ENCODE measurements around the gene PRDM16.

PRDM16 gene

DNA sequence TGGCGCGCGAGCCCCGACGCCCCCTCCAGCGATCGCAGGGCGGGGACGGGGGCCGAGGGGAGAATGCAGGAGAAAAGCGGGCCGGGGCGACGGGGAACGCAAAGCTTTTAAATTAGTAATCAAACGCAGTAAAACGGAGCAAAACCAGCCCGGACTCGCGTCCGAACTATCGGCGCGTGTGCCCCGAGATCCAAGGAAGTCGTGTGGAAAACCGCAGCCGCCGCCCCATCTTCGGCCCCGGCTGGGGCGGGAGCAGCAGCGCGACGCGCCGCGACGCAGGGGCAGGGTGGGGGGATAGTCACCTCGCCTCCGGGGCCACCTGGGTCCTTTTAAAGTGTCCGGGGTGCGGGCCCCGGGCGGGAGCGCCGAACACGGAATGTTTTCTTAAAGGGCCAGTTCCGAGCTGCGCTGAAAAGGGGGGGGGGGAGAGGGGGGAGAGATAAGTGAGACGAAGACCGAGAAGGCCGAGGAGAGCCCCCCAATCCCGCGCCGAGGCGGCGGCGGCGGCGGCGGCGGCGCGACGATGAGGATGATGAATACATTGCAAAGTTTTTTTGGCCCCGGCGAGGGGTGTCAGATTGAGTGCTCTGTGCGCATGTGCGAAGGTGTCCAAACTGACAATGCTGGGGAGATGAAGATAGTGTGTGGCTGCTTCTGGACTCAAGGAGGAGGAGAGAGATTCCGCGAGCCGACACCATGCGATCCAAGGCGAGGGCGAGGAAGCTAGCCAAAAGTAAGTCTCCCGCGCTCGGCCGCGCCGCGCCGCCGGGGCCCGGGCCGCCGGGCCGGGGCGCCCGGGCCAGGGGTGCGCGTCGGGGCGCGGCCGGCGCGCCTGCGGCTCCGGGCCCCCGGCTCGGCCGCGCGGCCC lies at the start of gene PRDM16:
Gene PRDM16, plus strand, starts transcription at position 640 of the 868 bp plus-strand sequence. Its CDS starts 57 bp downstream, at position 697.
- no peak for DNase-seq

DNA sequence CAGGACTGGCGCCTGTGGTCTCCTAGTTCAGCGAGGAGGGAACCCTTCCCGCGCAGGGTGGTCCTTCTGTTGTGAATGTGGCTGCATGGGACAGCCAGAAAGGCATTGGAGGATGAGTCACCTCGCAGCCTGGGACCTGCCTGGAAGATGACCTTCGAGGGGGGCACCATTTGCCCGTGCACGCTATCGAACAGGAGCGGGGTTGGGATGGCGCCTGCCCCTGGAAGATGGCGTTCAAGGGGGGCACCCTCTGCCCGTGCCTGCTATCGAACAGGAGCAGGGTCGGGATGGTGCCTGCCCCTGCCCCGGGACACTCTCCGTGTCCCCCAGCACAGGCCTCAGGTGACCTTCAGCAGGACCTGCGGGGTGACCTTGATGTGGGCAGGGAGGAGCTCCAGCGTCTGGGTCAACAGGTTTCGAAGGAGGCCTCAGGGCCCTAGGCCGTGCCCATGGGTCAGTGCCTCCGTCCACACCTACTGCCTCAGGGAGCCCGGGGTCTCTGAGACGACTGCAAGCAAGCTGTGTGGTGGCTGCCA lies 49.4 kb upstream of the PRDM16 start:
- DNase-seq: no peak

DNA sequence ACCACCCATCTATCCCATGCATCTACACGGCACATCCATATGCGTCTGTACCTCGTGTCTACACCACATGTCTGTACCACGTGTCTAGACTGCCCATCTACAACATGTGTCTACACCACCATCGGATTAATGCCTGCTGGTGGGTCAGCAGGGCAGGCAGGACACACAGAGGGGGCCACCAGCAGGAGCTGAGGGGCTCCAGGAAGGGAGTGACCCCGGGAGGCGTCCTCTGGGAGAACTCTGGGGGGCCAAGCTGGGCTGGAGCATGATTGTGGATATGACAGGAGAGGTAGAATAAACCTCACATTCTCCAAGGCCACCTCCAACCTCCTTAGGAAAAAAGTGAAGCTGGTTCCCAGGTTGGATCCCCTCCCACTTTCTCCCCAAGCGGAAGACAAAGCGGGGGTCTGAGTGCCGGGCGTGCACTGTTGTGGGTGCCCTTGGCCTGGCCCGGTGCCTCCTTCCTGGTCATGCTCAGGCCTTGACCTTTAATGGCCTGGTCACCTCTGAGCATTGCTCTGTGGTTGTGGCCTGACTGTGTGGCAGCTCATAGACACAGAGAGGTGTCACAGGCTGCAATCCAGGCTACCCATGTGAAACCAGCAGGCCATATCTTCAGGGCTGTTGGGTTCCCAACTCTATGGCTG lies 48.6 kb upstream of the PRDM16 start:
- DNase-seq: no peak

DNA sequence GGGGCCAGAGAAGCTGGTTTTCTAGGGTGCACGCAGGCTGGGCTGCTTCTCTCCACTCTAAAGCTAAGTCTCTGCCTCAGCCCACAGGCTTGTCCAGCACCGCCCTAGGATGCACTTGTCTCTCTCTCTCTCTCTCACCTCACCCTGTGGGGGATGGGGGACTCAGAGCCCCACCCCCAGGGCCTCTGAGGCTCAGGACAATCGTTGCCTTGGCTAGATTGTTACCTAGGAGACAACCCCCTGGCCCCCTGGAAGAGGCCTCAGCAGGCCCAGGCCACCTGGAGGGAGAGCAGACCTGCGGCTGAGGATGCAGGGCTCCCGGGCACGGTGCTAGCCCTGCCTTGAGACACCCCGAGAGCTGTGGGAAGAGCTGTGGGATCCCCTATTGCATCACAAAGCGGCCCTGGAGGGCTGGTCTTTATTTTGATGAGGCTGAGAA lies 47.8 kb upstream of the PRDM16 start, which contains the start of gene ACTRT2:
Gene ACTRT2, plus strand, starts transcription at position 235 of the 439 bp plus-strand sequence. CDS start 220 bp downstream, outside the sequence.
- no peak for DNase-seq

DNA sequence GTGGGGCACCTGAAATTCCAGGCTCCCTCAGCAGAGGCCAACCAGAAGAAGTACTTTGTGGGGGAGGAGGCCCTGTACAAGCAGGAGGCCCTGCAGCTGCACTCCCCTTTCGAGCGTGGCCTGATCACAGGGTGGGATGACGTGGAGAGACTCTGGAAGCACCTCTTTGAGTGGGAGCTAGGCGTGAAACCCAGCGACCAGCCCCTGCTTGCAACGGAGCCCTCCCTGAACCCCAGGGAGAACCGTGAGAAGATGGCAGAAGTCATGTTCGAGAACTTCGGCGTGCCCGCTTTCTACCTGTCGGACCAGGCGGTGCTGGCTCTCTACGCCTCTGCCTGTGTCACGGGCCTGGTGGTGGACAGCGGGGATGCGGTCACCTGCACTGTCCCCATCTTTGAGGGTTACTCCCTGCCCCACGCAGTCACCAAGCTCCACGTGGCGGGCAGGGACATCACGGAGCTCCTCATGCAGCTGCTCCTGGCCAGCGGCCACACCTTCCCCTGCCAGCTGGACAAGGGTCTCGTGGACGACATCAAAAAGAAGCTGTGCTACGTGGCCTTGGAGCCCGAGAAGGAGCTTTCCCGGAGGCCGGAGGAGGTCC lies 47.1 kb upstream of the PRDM16 start:
- DNase-seq: no peak

DNA sequence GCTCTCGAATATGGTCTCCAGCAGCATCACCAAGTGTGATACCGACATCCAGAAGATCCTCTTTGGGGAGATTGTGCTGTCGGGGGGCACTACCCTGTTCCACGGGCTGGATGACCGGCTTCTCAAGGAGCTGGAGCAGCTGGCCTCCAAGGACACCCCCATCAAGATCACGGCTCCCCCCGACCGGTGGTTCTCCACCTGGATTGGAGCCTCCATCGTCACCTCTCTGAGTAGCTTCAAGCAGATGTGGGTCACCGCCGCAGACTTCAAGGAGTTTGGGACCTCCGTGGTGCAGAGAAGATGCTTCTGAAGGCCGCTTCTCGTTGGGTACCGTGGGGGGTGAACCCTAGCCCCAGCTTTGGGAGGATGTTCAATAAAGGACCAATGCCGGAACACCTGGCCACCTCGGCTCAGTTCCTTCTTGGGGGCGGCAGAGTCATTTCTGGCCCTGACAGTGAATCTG lies 46.5 kb upstream of the PRDM16 start:
- DNase-seq: no peak

DNA sequence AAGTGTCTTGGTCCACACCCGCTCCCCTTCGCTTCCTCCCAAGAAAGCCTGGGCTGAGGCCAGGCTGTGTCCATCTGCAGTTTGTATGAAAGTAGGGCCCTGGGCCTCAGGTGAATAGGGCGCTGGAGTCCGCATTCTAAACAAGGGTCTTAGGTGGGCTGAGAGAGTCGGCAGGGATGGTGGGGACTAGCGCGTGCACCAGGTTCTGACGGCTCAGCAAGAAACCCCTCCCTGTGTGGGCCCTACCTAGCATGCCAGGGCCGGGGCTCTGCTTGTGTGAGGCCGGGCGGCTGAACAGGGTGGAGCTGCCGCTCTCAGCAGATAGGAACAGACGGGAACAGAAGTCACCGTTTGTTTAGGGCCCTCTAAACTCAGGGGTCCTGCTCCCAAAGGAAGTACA lies 46.0 kb upstream of the PRDM16 start:
- DNase-seq: no peak

DNA sequence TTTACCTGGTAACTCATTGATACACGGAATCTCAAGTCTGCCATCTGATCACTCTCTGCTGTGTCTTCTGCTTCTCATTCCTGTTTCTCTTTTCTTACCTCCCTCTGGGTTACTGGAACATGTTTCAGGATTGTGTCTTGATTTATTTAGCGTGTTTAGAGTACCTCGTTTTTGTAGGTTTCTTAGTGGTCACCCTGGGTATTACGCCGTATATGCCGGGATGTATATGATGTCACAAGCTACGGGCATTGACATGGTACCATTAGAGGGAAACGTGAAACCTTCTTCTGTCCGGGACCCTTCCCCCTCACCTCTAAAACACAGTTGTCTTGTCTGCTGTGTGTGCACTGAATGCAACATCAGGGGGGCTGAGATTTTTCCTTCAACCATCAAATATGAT lies 45.0 kb upstream of the PRDM16 start:
- DNase-seq: no peak

DNA sequence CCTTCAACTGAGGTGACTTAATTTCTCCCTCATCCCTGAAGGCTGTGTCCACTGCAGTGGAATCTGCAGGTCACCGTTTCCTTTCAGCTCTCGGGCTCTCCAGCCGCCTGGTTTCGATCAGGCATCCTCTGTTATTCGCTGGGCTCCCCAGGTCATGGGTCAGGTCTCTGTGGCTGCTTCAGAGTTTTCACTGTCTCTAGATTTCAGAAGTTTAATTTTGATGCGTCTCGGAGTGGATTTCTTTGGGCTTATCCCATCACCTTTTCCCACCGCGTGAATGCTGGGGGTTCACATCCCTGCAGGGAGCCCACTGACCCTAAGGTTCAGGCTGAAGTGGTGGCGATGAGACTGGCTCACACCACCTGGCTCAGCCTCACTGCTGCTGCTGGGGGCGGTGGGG lies 44.4 kb upstream of the PRDM16 start:
- no peak for DNase-seq

DNA sequence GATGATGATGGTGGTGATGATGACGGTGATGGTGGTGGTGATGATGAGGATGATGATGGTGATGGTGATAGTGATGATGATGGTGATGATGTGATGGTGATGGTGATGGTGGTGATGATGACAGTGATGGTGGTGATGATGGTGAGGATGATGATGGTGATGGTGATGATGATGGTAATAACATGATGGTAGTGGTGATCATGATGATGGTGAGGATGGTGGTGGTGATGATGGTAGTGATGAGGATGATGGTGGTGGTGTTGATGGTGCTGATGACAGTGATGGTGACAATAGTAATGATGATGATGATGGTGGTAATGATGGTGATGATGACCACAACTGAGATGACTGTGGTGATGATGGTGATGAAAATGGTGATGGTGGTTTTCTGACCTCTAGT lies 42.9 kb upstream of the PRDM16 start:
- no peak for DNase-seq

DNA sequence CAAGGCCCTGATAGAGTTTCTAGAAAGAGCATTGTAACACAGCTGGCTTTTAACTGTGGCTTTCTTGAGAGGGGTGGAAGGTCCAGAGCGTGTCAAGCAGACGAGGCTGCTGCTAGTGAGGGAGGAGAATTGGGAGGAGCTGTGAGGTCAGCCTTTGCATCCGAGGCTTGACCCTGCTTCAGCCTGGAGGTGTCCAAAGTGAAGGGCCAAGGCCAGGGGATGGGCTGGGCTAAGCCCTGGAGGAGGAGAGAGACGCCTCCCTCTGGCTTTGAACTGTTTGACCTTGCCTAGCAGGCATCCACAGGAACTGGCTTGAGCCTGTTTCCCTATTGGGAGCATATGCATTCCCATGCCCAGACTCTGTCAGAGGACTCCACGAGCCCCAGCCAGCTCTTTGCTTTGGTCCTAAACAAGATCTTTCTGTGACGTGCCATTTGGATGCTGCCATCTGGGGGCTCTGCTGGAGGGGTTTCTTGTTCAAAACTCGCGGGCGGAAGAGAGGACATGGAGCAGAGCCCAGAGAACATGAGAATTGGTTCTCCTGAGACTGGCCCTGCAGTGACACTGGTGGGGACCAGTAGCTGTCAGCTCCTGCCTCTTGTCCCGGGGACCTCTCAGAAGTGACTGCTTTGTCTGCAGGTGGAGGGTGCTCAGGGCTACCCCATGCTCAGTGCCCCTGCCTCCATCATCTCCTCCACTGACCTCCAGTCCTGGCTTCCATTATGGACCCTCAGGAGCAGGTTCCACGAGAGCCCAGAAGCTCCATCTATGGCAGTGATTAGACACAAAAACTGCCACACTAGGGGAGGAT lies 42.2 kb upstream of the PRDM16 start:
- no peak for DNase-seq

DNA sequence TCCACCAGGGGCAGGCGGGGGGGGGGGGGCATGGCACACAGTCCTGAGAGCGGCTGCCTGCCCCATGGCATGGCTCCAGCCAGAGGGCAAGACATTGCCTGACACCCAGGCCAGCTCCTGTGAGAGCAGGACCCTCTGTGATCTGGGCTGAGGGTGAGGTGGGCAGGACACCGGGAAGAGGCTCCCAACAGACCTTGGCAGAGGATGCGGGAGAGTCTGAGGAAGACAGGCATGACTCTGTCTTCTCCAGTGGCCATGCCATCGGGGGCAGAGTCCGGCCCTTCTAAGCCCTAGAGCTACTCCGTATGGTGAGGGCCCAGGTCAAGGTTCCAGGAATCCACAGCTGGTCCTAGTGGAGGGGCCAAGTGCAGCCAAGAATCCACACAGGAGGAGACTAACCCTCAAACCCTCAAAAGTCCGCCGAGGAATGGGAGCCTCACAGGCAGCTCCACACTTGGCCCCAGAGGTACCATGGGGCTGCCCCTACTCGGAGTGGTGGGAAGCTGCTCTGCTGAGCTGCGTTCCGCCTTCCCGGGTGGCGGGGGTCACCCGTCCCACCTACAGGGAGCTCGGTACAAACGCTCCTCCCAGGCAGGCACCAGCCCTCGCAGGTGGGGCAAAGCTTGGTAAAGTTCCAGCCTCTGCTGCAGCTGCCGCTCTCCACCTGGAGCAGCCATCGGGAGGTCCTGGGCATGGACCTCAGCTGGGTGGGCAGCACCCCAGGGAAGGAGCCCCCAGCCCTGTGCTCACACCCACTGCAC lies 41.2 kb upstream of the PRDM16 start:
- DNase-seq: no peak

DNA sequence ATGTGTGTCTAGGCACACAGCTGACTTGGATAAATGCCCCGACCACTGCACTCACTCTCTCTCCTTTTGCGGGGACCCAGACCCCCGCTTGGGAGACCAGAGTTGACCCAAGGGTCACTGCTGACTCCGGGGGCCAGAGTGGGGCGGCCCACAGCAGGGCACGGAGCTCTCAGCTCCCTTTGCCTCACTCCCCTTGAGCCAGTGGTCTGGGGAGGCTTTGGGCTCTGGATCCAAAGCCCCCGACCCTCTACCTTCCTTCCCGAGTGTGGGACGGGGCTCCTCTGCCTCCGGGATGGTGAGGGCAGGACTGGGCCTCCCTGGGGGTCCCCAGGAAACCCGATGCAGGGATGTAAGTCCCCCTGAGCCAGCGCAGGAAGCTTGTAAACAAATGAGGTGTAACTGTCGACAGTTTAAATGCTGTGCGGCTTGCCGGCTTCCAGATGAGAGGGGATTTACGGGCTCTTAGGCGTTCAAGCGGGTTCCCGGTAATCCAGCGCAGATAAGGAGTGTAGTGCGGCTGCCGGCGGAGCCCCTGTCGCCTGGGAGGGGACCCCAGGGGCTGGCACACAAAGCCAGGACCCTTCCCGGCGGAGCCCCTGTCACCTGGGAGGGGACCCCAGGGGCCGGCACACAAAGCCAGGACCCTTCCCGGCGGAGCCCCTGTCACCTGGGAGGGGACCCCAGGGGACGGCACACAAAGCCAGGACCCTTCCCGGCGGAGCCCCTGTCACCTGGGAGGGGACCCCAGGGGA lies 40.3 kb upstream of the PRDM16 start:
- no peak for DNase-seq

DNA sequence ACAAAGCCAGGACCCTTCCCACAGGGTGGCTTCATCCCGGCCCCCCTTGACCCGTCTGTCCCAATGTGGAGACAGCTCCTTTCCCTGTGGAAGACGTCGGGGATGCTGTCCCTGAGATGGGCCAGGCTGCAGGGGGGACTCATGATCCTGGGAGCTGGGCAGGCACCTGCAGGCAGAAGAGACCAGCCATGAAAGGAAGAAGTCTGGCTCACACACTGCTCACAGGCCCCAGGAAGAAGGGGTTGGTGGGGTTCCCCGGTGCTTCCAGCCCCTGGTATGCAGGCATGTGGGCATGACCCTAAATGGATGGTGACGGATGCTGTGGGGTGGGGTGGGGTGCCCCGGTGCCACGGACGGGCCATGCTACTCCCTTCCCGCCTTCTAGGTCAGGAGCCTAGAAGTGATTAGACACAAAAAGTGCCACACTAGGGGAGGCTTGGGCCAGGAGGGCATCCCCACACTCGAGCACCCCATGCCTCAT lies 39.5 kb upstream of the PRDM16 start:
- DNase-seq: no peak

DNA sequence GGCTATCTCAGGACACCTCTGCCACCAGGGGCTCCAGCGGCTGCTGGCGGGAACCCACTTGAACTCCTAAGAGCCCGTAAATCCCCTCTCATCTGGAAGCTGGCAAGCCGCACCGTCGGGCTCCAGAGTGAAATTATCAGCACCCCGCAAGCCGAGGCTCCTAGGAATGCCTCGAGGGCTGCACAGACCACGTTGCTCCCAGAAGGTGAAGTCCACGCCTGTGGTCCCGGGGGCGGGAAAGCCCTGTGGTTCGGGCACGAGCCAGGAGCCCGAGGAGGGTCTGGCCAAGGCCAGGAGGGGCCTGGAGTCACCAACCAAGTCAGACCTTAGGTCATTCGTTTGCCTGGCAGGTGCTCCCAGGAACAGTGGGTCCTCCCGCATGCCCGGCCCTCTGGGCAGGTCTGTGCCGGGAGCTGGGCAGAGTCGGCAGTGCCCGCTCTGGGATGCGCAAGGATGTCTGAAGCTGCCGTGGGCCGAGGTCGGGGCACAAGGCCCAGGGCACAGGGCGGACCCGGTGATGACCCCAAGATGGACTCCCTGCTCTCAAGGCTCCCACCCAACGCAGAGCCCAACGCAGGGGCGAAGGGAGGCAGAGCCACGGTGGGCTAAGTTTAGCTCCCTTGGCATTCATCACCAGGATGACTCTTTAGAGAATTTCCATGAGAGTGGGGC lies 38.9 kb upstream of the PRDM16 start:
- DNase-seq: no peak

DNA sequence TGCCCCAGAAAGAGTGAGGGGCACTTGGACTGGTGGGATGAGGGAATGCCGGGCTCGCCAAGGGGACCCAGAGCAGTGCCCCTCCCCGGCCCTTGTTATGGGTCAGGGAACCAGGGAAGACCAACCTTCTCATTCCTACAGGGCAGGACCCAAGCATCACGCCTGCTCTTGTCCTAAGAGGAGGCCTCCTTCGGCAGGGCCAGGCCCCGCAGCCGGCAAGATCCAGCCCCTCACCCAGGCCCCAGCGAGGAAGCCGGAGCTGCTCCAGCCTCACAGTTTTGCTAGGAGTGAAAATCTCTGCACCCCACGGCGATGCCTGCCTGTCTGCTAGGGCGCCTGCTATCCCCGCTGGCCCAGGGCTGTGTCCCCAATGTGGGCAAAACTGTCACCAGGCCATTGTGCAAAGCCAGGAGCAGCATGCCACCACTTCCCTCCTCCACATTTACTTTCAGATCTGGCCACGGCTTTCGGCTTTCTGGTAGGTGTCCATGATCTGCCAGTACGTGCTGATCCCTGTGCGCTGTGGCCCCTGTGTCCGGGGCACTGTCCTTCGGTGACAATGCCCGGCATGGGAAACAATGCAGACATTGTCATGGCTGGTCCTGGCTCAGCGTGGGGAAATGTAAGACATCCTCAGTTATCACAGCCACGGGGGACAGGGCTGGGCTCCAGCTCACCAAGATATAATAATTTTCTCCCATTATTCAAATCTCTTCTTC lies 38.2 kb upstream of the PRDM16 start:
- DNase-seq: no peak

DNA sequence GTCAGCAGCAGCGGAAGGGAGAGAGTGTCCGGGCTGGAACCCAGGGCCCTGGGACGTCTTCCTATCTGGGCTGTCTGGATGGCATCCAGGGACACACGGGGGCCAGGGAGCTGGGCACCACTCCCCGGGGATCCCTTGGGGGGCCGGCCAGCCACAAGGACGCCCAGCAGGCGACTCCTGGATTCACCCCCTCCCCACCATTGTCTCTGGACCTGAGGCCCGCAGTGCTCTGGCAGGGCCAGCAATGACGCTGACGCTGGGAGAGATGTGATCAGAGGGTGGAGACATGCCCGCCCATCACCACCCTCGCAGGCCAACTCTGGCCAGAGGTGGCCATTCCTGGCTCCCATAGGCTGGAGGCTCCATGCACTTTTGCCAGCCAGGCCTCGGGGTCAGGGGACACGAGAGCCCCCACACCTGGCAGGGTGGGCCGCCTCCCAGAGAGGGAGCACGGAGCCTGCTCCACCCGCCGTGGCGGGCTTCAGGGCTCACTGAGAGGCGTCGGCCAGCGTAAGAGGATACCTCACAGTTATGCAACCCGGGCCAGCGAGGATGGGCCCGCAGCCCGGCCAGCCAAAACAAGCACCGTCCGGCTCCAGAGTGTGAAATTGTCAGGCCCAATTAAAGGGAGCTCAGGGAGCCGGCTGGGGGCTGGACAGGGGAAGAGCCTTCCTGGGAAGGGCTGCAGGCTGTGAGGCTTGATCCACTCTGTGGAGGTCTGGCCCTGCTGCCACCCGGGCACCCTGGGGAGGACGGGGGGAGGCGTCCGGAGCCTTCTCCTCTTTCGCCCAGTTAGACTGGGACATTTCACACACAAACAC lies 37.4 kb upstream of the PRDM16 start:
- DNase-seq: no peak

DNA sequence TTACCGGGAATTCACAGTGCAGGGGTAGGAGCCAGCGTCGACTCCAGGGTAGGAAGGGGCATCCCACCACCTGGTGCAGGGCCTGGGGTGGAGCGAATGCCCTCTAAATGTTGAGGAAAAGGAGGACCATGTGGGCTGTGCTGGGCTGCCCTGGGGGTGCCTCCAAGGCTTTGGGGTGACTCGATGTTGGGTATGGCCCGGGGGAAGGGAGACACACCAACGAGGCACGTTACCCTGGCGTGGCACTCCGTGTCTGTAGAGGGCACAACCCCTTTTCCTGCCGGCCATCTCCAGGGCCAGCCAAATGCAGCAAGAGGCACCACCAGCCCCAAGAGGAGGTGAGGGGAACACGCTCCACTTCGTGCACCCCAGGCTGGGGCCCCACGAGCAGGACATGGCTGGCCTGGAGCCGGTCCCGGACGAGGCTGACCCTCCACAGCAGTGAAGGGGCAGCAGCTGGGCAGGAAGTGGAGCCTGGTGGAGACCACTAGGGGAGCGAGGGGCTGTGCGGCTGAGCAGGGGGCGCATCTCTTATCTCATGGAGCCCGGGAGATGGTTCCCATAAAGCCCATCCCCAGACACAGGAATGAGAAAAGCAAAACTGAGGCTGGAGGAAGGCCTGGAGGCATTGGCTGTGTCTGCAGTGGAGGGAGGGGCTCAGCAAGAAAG lies 36.5 kb upstream of the PRDM16 start:
- no peak for DNase-seq

Data from CD4-positive, alpha-beta T cell treated with Interleukin-12 subunit alpha and Interleukin-12 subunit beta, for 1 hour (primary cell).